Spleen (tissue), 7 donors: ENCODE measurements around the gene CTH.

ENCODE experiments used
- CTCF ChIP-seq, 11 experiments: fragments of 200-600 bp in 7 of 11; fragments of 450-650 bp in 4 of 11; sonication (generic) in 4 of 11; IDR thresholded peaks in 8 of 11; conservative IDR thresholded peaks in 3 of 11; 1 replicate in 7 of 11; 2 replicates in 4 of 11; pipeline versions ENCODE4 v1.4.0 to v1.8.0; 2016 to 2021; ENCODE audit warnings: antibody characterized with exemption in 11 of 11, inconsistent platforms in 4 of 11, mild to moderate bottlenecking in 1 of 11
- POLR2A ChIP-seq, 3 donors: fragments of 450-650 bp; IDR thresholded peaks; one replicate each; pipeline ENCODE4 v1.5.1; 2017; ENCODE audit warnings: antibody characterized with exemption in 3 of 3, mild to moderate bottlenecking in 1 of 3
- POLR2AphosphoS5 ChIP-seq, 3 donors: sonication (generic); formaldehyde crosslinking; IDR thresholded peaks; one replicate each; pipeline ENCODE4 v1.5.1; 2017; ENCODE audit warnings: antibody characterized with exemption in 3 of 3
- donor health status: DM: no; HTN: no; CAD: no; lungs with moderate emphysema.
- donor health status: DM: no; HTN: no; CAD: no.
- donor health status: DM: no; HTN: no; CAD: no.

- no peak for TF ChIP-seq POLR2AphosphoS5 (IDR thresholded peaks at IDR 0.05)
- TF ChIP-seq POLR2A (IDR thresholded peaks at IDR 0.05): no peak
- TF ChIP-seq CTCF (IDR thresholded peaks at IDR 0.05 in 8 of 11, conservative IDR thresholded peaks at IDR 0.05 in 3 of 11): no peak
Measured at GRCh38 chr1:70431317-70431716, 20.2 kb downstream of the CTH start.
